Right lung (tissue), 5 donors: ENCODE measurements around the gene TMEM229B. TPM values are rescaled to one million over a fixed set of nuclear protein-coding genes. Genes with fewer than 3 reads are reported as not detected.

Experiments
- DNase-seq, 2 donors: peaks; one replicate each; pipeline ENCODE4 v3.0.0-alpha.2; 2013
- polyA plus RNA-seq, 5 donors: library from polyadenylated mRNA; unstranded; fragments of 120-200 nt; gene quantifications; one replicate each; pipeline versions ENCODE4 v1.2.1 to v1.2.3, GENCODE V29; 2013; ENCODE audit warnings: inconsistent platforms in 1 of 5, low replicate concordance in 1 of 5; ENCODE audit not compliant: insufficient read length in 5 of 5, insufficient read depth in 1 of 5

The TMEM229B gene
- polyA plus RNA-seq, 5 donors: 0.46 to 0.94 (median 0.74) TPM

DNA sequence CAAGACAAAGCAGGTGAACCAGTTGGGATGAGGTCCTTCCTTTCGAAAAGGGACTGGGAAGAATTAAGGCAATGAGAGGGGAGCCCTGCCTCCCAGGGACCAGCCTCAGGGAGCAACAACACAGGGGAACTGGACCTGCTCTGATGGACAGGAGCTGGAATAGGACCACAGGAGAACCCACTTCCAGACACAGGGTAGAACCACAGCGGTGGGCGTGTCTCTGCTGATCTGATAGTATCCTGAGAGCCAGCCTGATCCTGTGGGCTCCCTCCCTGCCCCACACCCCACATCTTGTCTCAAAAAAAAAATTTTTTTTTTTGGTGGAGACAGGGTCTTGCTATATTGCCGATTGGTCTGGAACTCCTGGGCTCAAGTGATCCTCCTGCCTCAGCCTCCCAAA is 62.9 kb downstream of the TMEM229B start:
- no peak for DNase-seq

DNA sequence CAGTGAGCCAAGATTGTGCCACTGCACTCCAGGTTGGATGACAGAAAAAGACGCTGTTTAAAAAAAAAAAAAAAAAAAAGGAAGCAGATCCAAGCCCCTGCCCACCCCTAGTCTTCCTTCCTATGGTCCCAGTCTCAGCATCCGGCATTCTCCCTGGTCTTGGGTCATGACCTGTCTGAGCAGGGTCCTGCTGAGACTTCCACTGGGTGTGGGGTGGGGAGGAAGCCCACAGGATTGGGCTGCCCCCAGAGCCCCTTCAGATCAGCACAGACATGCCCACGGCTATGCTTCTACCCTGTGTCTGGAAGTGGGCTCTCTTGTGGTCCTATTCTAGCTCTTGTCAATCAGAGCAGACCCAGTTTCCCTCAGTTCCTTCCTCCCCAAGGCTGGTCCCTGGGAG is 64.0 kb downstream of the TMEM229B start:
- DNase-seq: no peak

DNA sequence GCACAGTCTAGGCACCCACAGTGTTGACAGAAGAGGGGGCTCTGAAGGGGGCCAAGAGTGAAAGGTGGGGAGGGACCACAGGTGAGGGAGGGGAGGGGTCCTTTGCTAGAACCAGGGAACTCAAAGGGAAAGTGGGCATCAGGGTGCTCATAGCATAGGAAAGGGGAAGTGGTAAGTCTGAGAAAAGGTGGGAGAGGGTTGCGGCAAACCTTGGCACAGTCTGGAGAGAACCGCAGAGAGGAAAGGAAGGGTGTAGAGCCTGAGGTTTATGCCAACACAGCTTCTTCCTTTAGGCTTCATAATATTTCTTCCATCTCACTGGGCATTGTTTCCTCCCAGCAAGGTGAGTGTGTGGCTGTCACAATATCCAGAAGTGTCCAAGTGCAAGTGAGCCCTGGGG is 65.1 kb downstream of the TMEM229B start:
- no peak for DNase-seq

DNA sequence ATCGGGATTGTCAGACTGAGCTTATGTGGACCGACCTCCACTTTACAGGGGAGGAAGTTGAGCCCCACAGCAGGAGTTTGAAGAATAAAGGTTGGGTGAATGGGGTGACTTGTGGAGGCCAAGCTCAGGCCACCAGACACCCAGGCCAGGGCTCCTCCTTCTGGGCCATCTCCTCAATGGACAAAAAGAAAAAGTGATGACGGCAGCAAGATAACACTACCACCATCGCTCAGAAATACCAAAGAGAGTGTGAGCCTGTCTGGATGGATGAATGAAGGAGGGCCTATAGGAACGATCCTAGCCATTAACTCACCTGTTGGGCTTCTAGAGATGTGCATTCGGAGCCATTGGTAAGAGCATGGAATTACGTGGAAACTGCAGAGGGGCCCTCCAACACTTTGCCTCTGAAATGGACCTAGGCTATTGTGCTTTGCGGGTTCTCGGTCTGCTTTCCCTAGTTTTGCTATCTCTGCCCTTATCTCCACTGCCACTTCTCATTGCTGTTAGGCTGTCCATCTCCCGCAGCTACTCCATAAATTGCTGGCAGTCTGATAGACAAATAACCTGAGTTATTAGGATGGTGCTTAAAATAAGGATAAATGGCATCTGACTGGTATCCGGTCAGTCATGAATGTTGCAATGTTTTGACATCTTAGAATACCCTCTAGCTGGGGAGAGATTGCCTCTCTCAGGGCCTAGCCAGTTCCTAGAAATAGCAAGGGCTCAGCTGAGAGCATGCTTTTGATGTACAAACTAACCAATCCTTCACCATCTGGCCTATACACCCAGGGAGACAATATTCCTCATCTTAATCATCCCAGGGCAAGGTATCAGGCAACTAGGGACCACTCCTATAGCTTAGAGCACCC is 66.9 kb downstream of the TMEM229B start:
- DNase-seq: no peak

Other genes with a start within 250 kb of the TMEM229B start
- 10 to 100 TPM; 17.9 to 33.9 (median 28.5) TPM for gene PALS1, start 247.3 kb downstream of the TMEM229B start, polyA plus RNA-seq
- gene ATP6V1D, start 128.9 kb downstream of the TMEM229B start, polyA plus RNA-seq: 100 to 1,000 TPM in 1 of 5 donors, 10 to 100 TPM in 4; 81.8 to 126 (median 85.6) TPM
- 10 to 100 TPM; 62.7 to 92.9 (median 88.7) TPM for gene EIF2S1, start 128.4 kb downstream of the TMEM229B start, polyA plus RNA-seq
- 1 to 10 TPM; 2.8 to 7.1 (median 3.8) TPM for gene PLEK2, start 76.6 kb downstream of the TMEM229B start, polyA plus RNA-seq
- gene PLEKHH1, start 44.6 kb upstream of the TMEM229B start, polyA plus RNA-seq: 10 to 100 TPM in 4 of 5 donors, 1 to 10 TPM in 1; 8.5 to 17.0 (median 11.9) TPM
- gene PIGH, start 111.5 kb upstream of the TMEM229B start, polyA plus RNA-seq: 10 to 100 TPM; 24.1 to 25.4 (median 24.8) TPM
- 1 to 10 TPM; 1.7 to 3.4 (median 2.1) TPM for gene ARG2, start 131.2 kb upstream of the TMEM229B start, polyA plus RNA-seq
- 10 to 100 TPM; 78.8 to 93.4 (median 85.8) TPM for gene VTI1B, start 185.9 kb upstream of the TMEM229B start, polyA plus RNA-seq
- gene RDH11, start 207.0 kb upstream of the TMEM229B start, polyA plus RNA-seq: 10 to 100 TPM; 59.2 to 70.9 (median 66.4) TPM
- gene RDH12, start 213.2 kb upstream of the TMEM229B start, polyA plus RNA-seq: under 1 TPM; 0.19 to 0.77 (median 0.37) TPM